SK-N-DZ (cell line): ENCODE results near the gene FRMD4A.
"Not testable (repeated sequence)": the region's sequence is repeated elsewhere in the genome, so short reads cannot be mapped to it uniquely, and the experiment has no call there.

Experiments used
- DNase-seq: peaks from one replicate; pipeline ENCODE4 v3.0.0-alpha.2; 2015; ENCODE audit warnings: low spot score

FRMD4A gene

DNA sequence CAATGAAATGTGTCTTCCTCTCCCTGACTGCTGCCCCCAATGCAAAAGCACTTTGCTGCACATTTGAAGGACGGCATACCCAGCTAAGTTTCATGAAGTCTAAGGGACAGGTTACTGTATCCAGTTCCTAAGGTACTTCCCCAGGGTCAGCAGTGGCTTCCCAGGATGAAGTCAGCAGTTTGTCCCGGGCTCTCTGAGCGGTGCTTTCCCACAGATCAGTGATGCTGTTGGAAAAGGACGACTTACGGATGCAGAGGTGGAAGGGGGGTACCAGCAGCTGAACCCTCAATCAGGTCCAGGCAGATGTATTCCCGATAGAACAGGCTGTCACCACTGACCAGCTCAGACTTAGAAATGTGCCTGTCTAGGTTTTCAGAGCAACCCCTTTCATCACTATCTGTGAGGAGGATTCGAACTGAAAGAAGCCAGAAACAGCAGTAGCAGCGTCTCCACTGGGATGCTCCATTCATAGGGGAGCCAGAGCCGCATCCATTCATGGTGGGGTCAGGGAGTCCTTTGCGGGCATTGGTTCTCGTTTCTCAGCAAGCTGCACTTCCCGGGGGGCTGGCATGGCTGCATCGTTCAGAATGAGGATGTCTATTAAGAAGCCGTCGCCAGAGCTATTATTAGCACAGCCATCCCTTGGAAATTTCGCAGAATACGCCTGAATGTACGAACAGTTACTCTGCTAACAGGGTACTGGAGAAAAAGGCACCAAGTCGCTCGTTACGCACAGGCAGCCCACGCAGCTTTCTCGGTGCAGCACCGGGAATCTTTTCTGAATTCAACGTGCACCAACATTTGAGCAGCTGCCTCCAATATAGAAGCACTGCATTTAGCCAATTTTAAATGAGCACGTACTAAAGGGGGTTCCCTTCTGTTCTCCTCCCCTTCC is 440.2 kb downstream of the FRMD4A start:
- peak; percentile 35 for DNase-seq

GRCh38 chr10:13887761-13888160 is 443.0 kb downstream of the FRMD4A start:
- no peak for DNase-seq

GRCh38 chr10:13885238-13885990 is 445.3 kb downstream of the FRMD4A start:
- DNase-seq, result no peak

GRCh38 chr10:13883636-13884444 is 446.9 kb downstream of the FRMD4A start:
- no peak for DNase-seq

GRCh38 chr10:13882119-13882711 is 448.5 kb downstream of the FRMD4A start:
- no peak for DNase-seq

DNA sequence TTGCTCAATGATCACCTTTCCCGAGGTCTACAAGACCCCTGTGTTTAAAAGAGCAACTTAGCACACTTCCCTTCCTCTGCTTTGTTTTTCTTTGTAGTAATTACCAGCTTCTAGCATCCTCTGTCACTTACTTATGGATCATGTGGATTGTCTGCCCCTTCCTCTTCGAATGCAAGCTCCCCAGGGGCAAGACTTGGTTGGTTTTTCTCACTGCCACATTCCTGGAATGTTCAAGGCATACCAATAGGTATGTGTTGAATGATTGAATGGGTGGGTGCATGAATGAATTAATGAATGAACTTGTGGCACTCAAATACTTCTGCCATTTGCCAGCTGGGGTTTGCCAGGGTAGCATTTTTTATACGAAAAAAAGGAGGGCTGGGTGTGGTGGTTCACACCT is 450.0 kb downstream of the FRMD4A start:
- DNase-seq, result no peak

DNA sequence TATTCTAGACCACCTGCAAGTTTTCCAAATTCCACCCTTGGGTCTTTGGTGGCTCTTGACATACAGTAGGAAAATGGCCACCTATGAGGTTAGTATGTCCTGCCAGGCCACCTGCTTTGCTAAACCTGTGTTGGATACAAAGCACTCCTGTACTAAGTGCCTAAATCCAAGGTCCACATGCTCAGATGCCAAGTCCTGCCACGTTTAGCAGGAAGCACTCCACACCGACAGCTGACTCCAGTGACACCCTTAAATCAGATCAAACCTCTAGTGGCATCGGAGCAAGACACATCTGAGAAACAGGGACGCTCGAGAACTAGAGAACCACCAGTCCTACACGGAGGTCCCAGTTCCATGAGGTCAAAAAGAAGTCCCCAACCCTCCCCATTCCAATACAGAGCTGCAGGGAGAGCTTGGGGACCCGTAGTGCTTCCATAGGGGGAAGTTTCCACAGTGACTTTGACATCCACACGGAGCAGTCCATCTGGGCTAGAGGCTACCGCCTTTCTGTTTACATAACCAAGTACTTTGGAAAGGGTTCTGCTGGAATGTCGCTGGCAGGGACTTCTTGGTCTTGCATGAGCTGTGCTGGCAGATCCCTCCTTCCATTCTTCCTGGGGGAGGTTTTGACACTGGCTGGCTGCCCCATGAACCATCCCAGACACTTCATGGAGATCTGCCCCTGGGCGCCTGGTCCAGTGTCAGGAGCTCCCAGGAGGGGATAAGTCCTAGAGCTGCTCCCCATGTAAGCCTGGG is 453.4 kb downstream of the FRMD4A start:
- DNase-seq, result no peak

- DNase-seq, result no peak
These were observed 457.5 kb downstream of the FRMD4A start for GRCh38 chr10:13873196-13873595.

- DNase-seq, result no peak
These were observed 458.3 kb downstream of the FRMD4A start for GRCh38 chr10:13872411-13872810.

DNA sequence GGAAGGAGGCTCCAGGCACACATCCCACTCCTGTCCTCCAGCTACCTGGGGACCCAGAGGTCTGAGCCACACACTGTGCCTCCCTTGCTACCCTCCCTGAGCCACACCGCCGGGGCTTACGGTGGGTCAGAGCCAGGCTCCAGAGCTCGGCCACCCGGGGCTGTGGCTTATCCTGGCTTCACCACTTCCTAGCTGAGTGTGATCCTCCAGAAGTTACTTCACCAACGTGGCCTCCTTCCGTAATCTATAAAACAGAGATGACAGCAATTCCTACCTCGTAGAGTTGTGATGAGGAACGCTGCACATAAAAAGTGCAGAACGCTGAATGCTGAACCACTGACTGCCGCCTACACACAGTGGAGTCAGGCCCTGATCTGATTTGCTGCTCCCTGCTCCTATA is 458.9 kb downstream of the FRMD4A start:
- DNase-seq, result no peak

DNA sequence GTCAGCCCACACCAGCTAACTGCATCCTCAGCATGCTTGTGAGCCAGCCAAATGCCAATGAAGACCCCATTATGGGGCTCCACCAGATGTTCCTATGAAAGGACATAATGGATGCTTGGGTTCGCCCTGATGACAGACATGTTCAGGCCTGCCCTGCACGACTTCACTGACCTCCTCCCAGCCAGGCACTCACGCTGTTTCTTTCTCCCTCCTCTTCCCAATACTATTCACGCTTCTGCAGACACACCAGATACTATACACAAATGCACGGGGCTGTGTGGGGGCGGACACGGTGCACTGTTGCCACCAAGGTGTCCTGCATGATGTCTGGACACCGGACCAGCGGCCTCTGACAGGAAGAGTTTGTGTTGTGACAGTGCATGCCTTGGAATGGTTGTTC is 459.7 kb downstream of the FRMD4A start:
- no peak for DNase-seq

DNA sequence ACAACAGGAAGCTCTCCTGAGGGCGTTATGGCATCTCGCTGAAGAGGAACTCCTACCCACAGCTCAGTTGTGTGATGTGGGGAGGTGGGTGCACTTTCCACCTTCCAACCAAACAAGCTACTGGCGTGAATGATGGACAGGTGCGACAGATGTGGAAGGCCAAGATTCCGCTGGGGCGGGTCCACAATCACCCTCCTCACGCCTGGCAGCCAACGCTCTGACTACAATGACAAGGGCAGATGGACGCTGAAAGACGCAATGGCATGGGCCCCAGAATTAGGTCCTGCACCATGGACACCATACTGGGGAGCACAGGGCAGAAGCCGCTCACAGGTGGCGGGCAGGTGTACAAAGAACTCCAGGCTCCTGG is 461.4 kb downstream of the FRMD4A start:
- DNase-seq, result no peak

- DNase-seq, result no peak
These were observed 462.0 kb downstream of the FRMD4A start for GRCh38 chr10:13868528-13869294.

DNA sequence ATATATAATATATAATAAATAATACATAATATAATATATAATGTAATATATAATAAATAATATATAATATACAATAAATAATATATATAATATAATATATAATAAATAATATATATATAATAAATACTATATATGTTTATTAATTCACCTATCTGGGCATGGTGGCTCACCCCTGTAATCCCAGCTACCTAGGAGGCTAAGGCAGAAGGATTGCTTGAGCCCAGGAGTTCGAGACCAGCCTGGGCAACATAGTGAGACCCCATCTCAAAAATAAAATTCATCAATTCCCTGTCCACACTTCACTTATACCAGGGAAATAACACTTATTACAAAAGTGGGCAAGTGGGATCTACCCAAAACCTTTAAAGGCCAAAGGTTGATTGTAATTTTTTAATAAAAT is 462.9 kb downstream of the FRMD4A start:
- no peak for DNase-seq

DNA sequence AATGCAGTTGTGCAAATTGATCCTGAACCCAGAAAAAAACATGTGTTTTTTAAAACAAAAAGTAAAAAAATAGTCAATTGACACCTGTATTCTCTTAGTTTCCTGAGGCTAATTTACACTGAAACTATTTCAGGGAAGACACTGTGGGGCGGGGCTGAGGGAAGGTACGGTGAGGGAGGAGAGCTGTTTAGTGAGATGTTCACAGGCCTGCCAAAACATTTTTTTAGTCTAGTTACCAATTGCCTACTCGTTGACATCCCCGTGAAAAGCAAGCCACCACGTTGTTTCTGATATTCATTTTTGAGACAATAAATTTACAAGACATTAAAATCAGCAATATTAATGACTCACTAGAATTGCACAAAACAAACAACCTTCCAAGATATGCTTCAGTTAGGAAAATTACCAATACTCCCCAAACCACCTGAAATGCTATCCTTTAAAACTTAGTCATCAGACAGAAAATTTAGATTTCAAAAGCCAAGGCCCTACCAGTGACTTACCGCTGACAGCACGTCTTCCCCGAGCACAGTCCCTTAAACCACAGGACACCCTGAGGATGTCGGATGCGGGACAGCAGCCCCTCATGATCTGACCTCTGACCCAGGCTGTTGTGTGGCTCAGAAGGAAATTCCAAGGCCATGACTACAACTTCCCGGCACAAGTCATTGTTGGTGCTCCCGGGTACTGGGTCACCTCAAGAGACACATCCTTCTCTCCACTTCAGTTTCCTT is 464.8 kb downstream of the FRMD4A start:
- DNase-seq, result no peak

DNA sequence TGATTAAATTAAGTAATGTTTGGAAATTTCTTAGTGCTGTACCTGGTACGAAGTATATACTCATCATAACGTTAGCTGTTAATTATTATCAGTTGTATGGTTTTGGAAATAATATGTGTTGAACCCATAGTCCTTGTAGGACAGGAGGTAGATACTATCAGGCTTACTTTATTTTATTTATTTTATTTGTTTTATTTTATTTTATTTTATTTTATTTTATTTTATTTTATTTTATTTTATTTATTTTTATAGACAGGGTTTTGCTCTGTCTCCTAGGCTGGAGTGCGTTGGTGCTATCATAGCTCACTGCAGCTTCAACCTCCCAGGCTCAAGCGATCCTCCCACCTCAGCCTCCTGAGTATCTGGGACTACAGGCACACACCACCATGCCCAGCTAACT is 465.5 kb downstream of the FRMD4A start:
- DNase-seq, result not testable (repeated sequence)

GRCh38 chr10:13862546-13863233 is 468.0 kb downstream of the FRMD4A start:
- DNase-seq, result no peak

DNA sequence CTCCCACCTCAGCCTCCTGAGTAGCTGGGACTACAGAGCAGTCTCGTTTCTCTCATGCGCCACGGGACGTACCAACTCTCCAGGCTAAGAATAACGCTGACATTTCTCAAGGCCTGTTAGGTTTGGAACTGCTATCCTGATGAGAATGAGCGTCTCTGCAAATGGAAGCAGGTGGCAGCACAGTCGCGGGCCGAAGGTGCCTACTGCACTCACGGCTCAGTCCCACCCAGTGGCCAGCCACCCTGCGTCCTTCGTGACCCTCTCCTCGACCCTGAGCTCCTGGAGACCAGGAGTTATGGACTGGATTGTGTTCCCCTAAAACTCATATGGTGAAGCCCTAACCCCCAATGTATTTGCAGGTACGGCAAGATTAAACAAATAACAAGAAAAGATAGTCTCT is 469.8 kb downstream of the FRMD4A start:
- no peak for DNase-seq
